ENCODE data around the gene IL36A. TPM values are rescaled to one million over a fixed set of nuclear protein-coding genes. Genes with fewer than 3 reads are reported as not detected.

IL36A gene
- polyA plus RNA-seq, 1 donor (not counting 4 experiments of a cell fraction or from before 2014, with no cell fraction given), result not detected

- H3K27me3 ChIP-seq (ENCODE audit: control insufficient read depth, extremely low read depth, insufficient read depth, low read length), result no peaks in the 10 kb centered on the region
- FAIRE-seq (no peak), DNase-seq (ENCODE audit: low read depth, low spot score) (no peak)
- peaks cover 7% of the 10 kb centered on the region for H3K4me1 ChIP-seq (ENCODE audit: control insufficient read depth, extremely low read depth, insufficient read depth, low read length)
- no peak overlapping the region for H3K9ac ChIP-seq (ENCODE audit: control insufficient read depth, extremely low read depth, insufficient read depth, low read length)
- H3K9me1 ChIP-seq (ENCODE audit: control insufficient read depth, extremely low read depth, insufficient read depth, low read length), result no peaks in the 10 kb centered on the region
- no peaks in the 10 kb centered on the region for H3K36me3 ChIP-seq (ENCODE audit: control insufficient read depth in 2 of 2, extremely low read depth in 1 of 2, insufficient read depth in 2 of 2, low read length in 2 of 2)
- H3K79me2 ChIP-seq (ENCODE audit: control insufficient read depth, insufficient read depth, low read length), result no peaks in the 10 kb centered on the region
- H3K4me2 ChIP-seq (ENCODE audit: control insufficient read depth, extremely low read depth, insufficient read depth, low read depth, low read length), result no peak overlapping the region
- no peak overlapping the region for H2AFZ ChIP-seq (ENCODE audit: control insufficient read depth, low read length)
- no peaks in the 10 kb centered on the region for H4K20me1 ChIP-seq (ENCODE audit: control insufficient read depth, extremely low read depth, insufficient read depth, low read length)
- H3K9me3 ChIP-seq (ENCODE audit: control insufficient read depth, low read depth, low read length), result no peaks in the 10 kb centered on the region
- H3K27ac ChIP-seq (ENCODE audit: control insufficient read depth, insufficient read depth, low read length), result no peak overlapping the region
- dilution Hi-C loops (cut with MboI; ENCODE audit: extremely low pct_ligation_motif_present, low sequenced_read_pairs), result no loop called here
- no peak for TF ChIP-seq EZH2 (IDR thresholded peaks at IDR 0.05; ENCODE audit: low read length)
- TF ChIP-seq, protein P1, sequence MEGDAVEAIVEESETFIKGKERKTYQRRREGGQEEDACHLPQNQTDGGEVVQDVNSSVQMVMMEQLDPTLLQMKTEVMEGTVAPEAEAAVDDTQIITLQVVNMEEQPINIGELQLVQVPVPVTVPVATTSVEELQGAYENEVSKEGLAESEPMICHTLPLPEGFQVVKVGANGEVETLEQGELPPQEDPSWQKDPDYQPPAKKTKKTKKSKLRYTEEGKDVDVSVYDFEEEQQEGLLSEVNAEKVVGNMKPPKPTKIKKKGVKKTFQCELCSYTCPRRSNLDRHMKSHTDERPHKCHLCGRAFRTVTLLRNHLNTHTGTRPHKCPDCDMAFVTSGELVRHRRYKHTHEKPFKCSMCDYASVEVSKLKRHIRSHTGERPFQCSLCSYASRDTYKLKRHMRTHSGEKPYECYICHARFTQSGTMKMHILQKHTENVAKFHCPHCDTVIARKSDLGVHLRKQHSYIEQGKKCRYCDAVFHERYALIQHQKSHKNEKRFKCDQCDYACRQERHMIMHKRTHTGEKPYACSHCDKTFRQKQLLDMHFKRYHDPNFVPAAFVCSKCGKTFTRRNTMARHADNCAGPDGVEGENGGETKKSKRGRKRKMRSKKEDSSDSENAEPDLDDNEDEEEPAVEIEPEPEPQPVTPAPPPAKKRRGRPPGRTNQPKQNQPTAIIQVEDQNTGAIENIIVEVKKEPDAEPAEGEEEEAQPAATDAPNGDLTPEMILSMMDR (optimal IDR thresholded peaks at IDR 0.05 in 1 of 3, IDR thresholded peaks at IDR 0.05 in 1 of 3, conservative IDR thresholded peaks at IDR 0.05 in 1 of 3; ENCODE audit: extremely low read depth in 1 of 3, insufficient read depth in 2 of 3, low read length in 3 of 3), result no peak
- no peak overlapping the region for H3K4me3 ChIP-seq (ENCODE audit: control insufficient read depth in 2 of 3, extremely low read depth in 1 of 3, insufficient read depth in 2 of 3, low read depth in 1 of 3, low read length in 3 of 3)
Observed at GRCh38 chr2:113015042-113015441, 9.8 kb downstream of the IL36A start.

- TF ChIP-seq, protein P1 (optimal IDR thresholded peaks at IDR 0.05 in 1 of 3, IDR thresholded peaks at IDR 0.05 in 1 of 3, conservative IDR thresholded peaks at IDR 0.05 in 1 of 3; ENCODE audit: extremely low read depth in 1 of 3, insufficient read depth in 2 of 3, low read length in 3 of 3), result no peak
- TF ChIP-seq EZH2 (IDR thresholded peaks at IDR 0.05; ENCODE audit: low read length), result no peak
- DNase-seq (ENCODE audit: low read depth, low spot score) (no peak), FAIRE-seq (no peak)
- H3K4me1 ChIP-seq (ENCODE audit: control insufficient read depth, extremely low read depth, insufficient read depth, low read length), result peaks cover 7% of the 10 kb centered on the region
- H3K9me1 ChIP-seq (ENCODE audit: control insufficient read depth, extremely low read depth, insufficient read depth, low read length), result no peaks in the 10 kb centered on the region
- no peak overlapping the region for H3K4me3 ChIP-seq (ENCODE audit: control insufficient read depth in 2 of 3, extremely low read depth in 1 of 3, insufficient read depth in 2 of 3, low read depth in 1 of 3, low read length in 3 of 3)
- H3K9me3 ChIP-seq (ENCODE audit: control insufficient read depth, low read depth, low read length), result no peaks in the 10 kb centered on the region
- no peak overlapping the region for H3K4me2 ChIP-seq (ENCODE audit: control insufficient read depth, extremely low read depth, insufficient read depth, low read depth, low read length)
- H3K9ac ChIP-seq (ENCODE audit: control insufficient read depth, extremely low read depth, insufficient read depth, low read length), result no peak overlapping the region
- H3K36me3 ChIP-seq (ENCODE audit: control insufficient read depth in 2 of 2, extremely low read depth in 1 of 2, insufficient read depth in 2 of 2, low read length in 2 of 2), result no peaks in the 10 kb centered on the region
- H3K27me3 ChIP-seq (ENCODE audit: control insufficient read depth, extremely low read depth, insufficient read depth, low read length), result no peaks in the 10 kb centered on the region
- dilution Hi-C loops (cut with MboI; ENCODE audit: extremely low pct_ligation_motif_present, low sequenced_read_pairs), result no loop called here
- no peak overlapping the region for H2AFZ ChIP-seq (ENCODE audit: control insufficient read depth, low read length)
- no peaks in the 10 kb centered on the region for H3K79me2 ChIP-seq (ENCODE audit: control insufficient read depth, insufficient read depth, low read length)
- no peaks in the 10 kb centered on the region for H4K20me1 ChIP-seq (ENCODE audit: control insufficient read depth, extremely low read depth, insufficient read depth, low read length)
- H3K27ac ChIP-seq (ENCODE audit: control insufficient read depth, insufficient read depth, low read length), result no peak overlapping the region
Observed at GRCh38 chr2:113015655-113016054, 10.4 kb downstream of the IL36A start.
